GM23338 (cell line): ENCODE data around the gene INPP5D.

Source experiments
- CTCF ChIP-seq, 2 experiments: fragments of 200-600 bp in 1 of 2; sonication (generic) in 1 of 2; conservative IDR thresholded peaks; 2 replicates each; pipeline versions ENCODE4 v1.5.1 to v1.6.1; 2016 to 2017; ENCODE audit warnings: antibody characterized with exemption in 2 of 2, low read depth in 2 of 2, mild to moderate bottlenecking in 2 of 2, moderate library complexity in 1 of 2
- POLR2AphosphoS5 ChIP-seq: IDR thresholded peaks from 2 replicates; pipeline ENCODE4 v1.6.1; 2016; ENCODE audit warnings: antibody characterized with exemption, low read depth

GRCh38 chr2:233032551-233033320 lies 27.4 kb upstream of the INPP5D start, which contains the start of gene NEU2:
- TF ChIP-seq CTCF (conservative IDR thresholded peaks at IDR 0.05; ENCODE audit: low read depth in 2 of 2) = no peak
- TF ChIP-seq POLR2AphosphoS5 = no peak
